DND-41 (cell line): ENCODE data around the gene NCOA3.

Experiments
- ATAC-seq: fragments of 200-7000 bp; cut with Tn5 transposase; 3 replicates; pipeline ENCODE4 v1.9.1; 2021; ENCODE audit warnings: low read depth; ENCODE audit not compliant: insufficient read depth
- DNase-seq: peaks from one replicate; pipeline ENCODE4 v3.0.0-alpha.2; 2020
- H2AFZ ChIP-seq: 2 replicates; pipeline ENCODE4 v1.6.0; 2012; ENCODE audit warnings: low read depth, low read length
- H3K27ac ChIP-seq: 2 replicates; pipeline ENCODE4 v1.5.1; 2012; ENCODE audit warnings: low read length, inconsistent platforms
- H3K27me3 ChIP-seq: fragments of 200-600 bp; sonication (generic); 2 replicates; pipeline ENCODE4 v1.6.0; 2012; ENCODE audit warnings: low read length, mild to moderate bottlenecking, inconsistent platforms; ENCODE audit not compliant: insufficient read depth, poor library complexity
- H3K36me3 ChIP-seq: 2 replicates; pipeline ENCODE4 v1.5.1; 2012; ENCODE audit warnings: low read length, inconsistent platforms; ENCODE audit not compliant: insufficient read depth
- H3K4me1 ChIP-seq: 2 replicates; pipeline ENCODE4 v1.5.1; 2012; ENCODE audit warnings: mild to moderate bottlenecking, low read length; ENCODE audit not compliant: insufficient read depth
- H3K4me2 ChIP-seq: 2 replicates; pipeline ENCODE4 v1.6.0; 2012; ENCODE audit warnings: mild to moderate bottlenecking, moderate library complexity, low read length, inconsistent platforms; ENCODE audit not compliant: insufficient read depth
- H3K4me3 ChIP-seq, 2 experiments: fragments of 200-600 bp in 1 of 2; shearing (Covaris generic) in 1 of 2; 2 replicates each; pipeline ENCODE4 v1.5.1; 2012 to 2016; ENCODE audit warnings: inconsistent platforms in 2 of 2, low read length in 2 of 2, mild to moderate bottlenecking in 2 of 2, low read depth in 1 of 2, moderate library complexity in 1 of 2
- H3K79me2 ChIP-seq: 2 replicates; pipeline ENCODE4 v1.6.0; 2012; ENCODE audit warnings: low read length, inconsistent platforms; ENCODE audit not compliant: insufficient read depth
- H3K9ac ChIP-seq: 2 replicates; pipeline ENCODE4 v1.6.0; 2012; ENCODE audit warnings: low read depth, mild to moderate bottlenecking, inconsistent platforms, low read length, moderate library complexity
- H3K9me3 ChIP-seq: 2 replicates; pipeline ENCODE4 v1.5.1; 2012; ENCODE audit warnings: low read length, moderate library complexity, mild to moderate bottlenecking, inconsistent platforms; ENCODE audit not compliant: insufficient read depth, severe bottlenecking
- H4K20me1 ChIP-seq: 2 replicates; pipeline ENCODE4 v1.6.0; 2012; ENCODE audit warnings: low read length; ENCODE audit not compliant: insufficient read depth
- CTCF ChIP-seq: IDR thresholded peaks from 2 replicates; pipeline ENCODE4 v1.5.1; 2012; ENCODE audit warnings: borderline replicate concordance, low read length, moderate library complexity, mild to moderate bottlenecking; ENCODE audit not compliant: poor library complexity, severe bottlenecking; ENCODE audit errors: extremely low read depth
- EZH2 ChIP-seq: IDR thresholded peaks from 3 replicates; pipeline ENCODE4 v1.6.1; 2012; ENCODE audit warnings: borderline replicate concordance, low read depth, mild to moderate bottlenecking, moderate library complexity, low read length, inconsistent platforms; ENCODE audit not compliant: severe bottlenecking

Gene NCOA3

GRCh38 chr20:47544852-47545251 lies 43.2 kb downstream of the NCOA3 start:
- Histone ChIP-seq H3K27ac (no peak overlapping the region), H3K79me2 (peaks cover 73% of the 10 kb centered on the region), H3K9ac (no peak overlapping the region), H3K4me3 (no peak overlapping the region), H3K4me2 (no peak overlapping the region), H3K9me3 (no peaks in the 10 kb centered on the region), H2AFZ (no peak overlapping the region), H3K27me3 (no peaks in the 10 kb centered on the region), H4K20me1 (peaks cover 23% of the 10 kb centered on the region), H3K4me1 (no peaks in the 10 kb centered on the region), H3K36me3 (no peaks in the 10 kb centered on the region)
- no peak for TF ChIP-seq EZH2
- no peak for TF ChIP-seq CTCF
- no peak for DNase-seq
- ATAC-seq = no peak

- H3K79me2 ChIP-seq = peaks cover 67% of the 10 kb centered on the region
- no peak overlapping the region for H3K4me2 ChIP-seq
- H3K9ac ChIP-seq = no peak overlapping the region
- ATAC-seq (no peak), DNase-seq (no peak)
- no peaks in the 10 kb centered on the region for H3K4me1 ChIP-seq
- H3K9me3 ChIP-seq = no peaks in the 10 kb centered on the region
- no peak overlapping the region for H2AFZ ChIP-seq
- no peak for TF ChIP-seq CTCF
- TF ChIP-seq EZH2 = no peak
- no peak overlapping the region for H3K27ac ChIP-seq
- H4K20me1 ChIP-seq = peaks cover 23% of the 10 kb centered on the region
- H3K4me3 ChIP-seq = no peak overlapping the region
- no peaks in the 10 kb centered on the region for H3K27me3 ChIP-seq
- H3K36me3 ChIP-seq = no peaks in the 10 kb centered on the region
Observed at GRCh38 chr20:47545499-47545898, 43.8 kb downstream of the NCOA3 start.

- no peak overlapping the region for H3K4me3 ChIP-seq
- H4K20me1 ChIP-seq = peaks cover 23% of the 10 kb centered on the region
- DNase-seq = no peak
- H3K9ac ChIP-seq = no peak overlapping the region
- H3K9me3 ChIP-seq = no peaks in the 10 kb centered on the region
- no peak overlapping the region for H3K4me2 ChIP-seq
- no peaks in the 10 kb centered on the region for H3K36me3 ChIP-seq
- no peaks in the 10 kb centered on the region for H3K4me1 ChIP-seq
- H3K27me3 ChIP-seq = no peaks in the 10 kb centered on the region
- peaks cover 64% of the 10 kb centered on the region for H3K79me2 ChIP-seq
- H2AFZ ChIP-seq = no peak overlapping the region
- H3K27ac ChIP-seq = no peak overlapping the region
- ATAC-seq = no peak
- no peak for TF ChIP-seq EZH2
- TF ChIP-seq CTCF = no peak
Observed at GRCh38 chr20:47546184-47547033, 44.7 kb downstream of the NCOA3 start.

DNA sequence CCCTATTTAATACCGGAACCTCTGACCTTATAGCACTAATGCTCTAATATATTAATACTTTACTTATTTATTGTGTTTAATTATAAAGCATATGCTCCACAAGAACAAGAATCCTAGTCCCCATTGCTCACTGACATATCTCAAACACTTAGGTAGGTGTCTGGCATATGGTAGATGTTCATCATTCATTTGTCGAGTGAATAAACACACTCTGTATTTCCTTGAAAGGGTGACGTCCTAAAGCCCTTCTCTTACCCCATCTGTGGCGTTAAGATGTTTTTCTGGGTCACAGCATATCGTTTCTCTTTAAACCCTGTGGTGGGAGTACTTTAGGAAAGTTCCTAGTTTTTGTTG lies 45.3 kb downstream of the NCOA3 start:
- no peak for ATAC-seq
- H3K9me3 ChIP-seq = no peaks in the 10 kb centered on the region

More for the DNA sequence above, 45.3 kb downstream of the NCOA3 start:
- TF ChIP-seq CTCF = no peak
- TF ChIP-seq EZH2 = no peak
- H3K4me3 ChIP-seq = no peak overlapping the region
- H2AFZ ChIP-seq = no peak overlapping the region
- H3K4me1 ChIP-seq = no peaks in the 10 kb centered on the region
- no peaks in the 10 kb centered on the region for H3K27me3 ChIP-seq
- H3K36me3 ChIP-seq = no peaks in the 10 kb centered on the region
- H4K20me1 ChIP-seq = peaks cover 23% of the 10 kb centered on the region
- no peak overlapping the region for H3K9ac ChIP-seq
- H3K27ac ChIP-seq = no peak overlapping the region
- H3K4me2 ChIP-seq = no peak overlapping the region
- peaks cover 65% of the 10 kb centered on the region for H3K79me2 ChIP-seq
- DNase-seq = no peak
